HG03457 (cell line): ENCODE data around the gene GPR143.
"Not testable (repeated sequence)": the region's sequence is repeated elsewhere in the genome, so short reads cannot be mapped to it uniquely, and the experiment has no call there.

ENCODE experiments used
- ATAC-seq: cut with Tn5 transposase; IDR thresholded peaks from one replicate; pipeline ENCODE4 v1.9.1; 2021; ENCODE audit warnings: moderate number of reproducible peaks; ENCODE audit not compliant: unreplicated experiment

Gene GPR143

DNA sequence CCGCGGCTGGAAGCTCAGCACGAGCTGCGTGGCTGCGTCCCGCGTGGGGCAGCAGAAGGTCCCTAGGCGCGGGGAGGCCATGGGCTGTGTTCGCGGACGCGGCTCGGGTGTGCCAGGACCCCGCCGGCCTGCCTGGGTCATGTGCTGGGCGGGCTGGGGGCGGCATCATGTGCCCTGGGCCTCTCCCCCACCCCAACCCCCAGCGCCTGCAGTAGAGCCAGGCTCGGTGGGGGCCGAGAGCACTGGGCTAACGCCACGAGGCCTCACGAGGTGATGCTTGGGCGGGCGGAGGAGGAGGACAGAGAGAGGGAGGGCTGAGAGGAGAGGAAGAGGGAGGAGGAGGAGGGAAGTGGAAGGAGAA, at the start of gene GPR143:
Gene GPR143, minus strand, starts transcription at position 111 of the 361 bp plus-strand sequence. Its CDS starts 30 bp downstream, at position 81.
- ATAC-seq = no peak

DNA sequence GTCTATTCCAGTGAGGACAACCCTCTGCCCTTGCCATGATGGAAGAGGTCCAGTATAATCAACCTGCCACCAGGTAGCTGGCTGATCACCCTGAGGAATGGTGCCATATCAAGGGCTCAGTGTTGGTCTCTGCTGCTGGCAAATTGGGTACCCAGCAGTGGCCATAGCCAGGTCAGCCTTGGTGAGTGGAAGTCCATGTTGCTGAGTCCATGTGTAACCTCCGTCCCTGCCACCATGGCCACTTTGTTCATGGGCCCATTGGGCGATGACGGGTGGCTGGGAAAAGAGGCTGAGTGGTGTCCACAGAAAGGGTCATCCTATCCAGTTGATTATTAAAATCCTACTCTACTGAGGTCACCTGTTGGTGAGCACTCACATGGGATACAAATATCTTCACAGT, 45.4 kb upstream of the GPR143 start:
- ATAC-seq = not testable (repeated sequence)

DNA sequence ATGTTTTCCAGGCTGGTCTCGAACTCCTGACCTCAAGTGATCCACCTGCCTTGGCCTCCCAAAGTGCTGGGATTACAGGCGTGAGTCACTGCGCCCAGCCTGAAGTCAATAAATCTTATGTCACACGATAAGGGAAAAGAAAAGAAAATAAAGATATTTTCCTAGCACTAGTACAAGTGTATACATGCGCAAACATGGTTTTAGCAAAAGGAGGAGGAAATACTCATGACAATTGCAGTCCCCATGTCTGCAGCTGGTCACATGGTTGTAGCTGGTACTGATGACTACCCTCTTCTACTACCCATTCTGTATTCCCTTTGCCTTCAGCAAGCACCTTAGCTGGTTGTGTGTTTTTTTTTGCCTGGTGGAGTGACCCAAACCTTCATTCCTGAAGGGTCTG, 44.2 kb upstream of the GPR143 start:
- not testable (repeated sequence) for ATAC-seq

DNA sequence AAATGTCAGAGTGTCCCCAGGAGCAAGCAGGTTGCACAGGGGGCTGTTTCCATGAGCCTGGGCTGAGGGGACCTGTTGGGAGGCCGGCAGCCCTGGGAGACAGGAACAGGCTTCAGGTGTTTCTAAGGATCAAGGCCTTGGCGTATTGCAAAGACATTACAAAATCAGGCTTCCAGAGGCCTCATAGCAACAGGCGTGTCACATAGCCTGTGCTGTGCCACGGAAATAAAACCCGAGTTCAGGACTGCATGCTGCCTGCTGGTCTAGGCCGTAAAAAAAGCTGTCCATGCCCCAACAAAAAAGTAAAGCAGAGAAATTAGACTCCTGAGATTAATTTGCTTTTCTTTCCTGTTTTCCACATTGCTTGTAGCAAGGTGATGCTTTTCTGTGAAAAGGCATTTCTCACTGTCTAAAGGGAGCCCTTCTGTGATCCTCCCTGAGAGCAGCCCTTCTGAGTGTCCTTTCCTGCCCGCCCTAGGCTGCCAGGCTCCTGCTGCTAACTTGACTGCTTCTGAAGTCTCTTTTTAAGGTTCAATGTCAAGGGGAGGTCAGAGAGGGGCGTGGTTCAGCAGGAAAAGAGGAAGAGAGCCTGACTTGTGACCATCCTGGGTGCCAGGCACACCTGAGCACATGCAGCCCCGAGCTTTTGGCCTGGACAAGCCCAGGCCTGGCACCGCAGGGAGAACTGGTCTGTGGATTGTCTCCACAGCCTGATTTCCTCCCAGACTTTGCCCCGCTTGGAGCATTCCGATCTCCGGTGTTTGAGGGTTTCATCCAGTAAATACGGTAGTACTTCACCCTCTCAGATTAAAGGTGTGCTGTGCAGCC, 41.9 kb upstream of the GPR143 start:
- no peak for ATAC-seq

DNA sequence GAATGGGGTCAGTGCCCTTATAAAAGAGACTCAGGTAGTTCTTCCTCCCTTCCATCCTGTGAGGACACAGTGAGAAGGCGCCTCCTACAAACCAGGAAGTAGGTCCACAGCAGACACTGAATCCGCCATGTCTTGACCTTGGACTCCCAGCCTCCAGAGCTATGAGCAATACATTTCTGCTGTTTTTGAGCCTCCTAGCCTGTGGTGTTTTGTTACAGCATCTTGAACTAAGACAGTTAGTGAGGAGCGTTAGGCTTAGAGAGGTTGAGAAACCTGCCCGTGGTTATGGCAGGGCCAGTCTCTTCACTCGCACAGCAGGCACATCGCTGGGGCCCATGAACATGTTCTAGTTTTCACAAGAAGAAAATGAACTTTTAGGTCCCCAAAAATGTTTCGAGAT, 40.3 kb upstream of the GPR143 start:
- no peak for ATAC-seq

DNA sequence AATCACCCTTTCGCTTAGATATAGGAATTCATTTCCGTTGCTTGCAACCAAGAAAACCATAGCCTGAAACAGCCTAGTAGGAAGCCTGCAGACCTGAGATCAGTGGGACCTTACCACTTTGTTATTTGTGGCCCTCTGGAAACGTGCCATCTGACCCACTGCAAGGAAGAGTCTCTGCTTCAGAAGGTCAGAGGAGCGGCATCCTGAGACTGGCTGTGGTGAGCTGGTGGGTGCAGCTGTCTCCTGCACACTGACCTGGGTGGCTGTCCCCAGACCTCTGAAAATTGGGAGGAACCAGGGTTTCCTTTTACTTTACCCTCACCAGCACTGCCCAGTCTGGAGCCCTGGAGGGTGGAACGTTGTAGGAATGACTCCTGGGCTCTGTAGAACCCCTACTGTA, 38.8 kb upstream of the GPR143 start:
- no peak for ATAC-seq

DNA sequence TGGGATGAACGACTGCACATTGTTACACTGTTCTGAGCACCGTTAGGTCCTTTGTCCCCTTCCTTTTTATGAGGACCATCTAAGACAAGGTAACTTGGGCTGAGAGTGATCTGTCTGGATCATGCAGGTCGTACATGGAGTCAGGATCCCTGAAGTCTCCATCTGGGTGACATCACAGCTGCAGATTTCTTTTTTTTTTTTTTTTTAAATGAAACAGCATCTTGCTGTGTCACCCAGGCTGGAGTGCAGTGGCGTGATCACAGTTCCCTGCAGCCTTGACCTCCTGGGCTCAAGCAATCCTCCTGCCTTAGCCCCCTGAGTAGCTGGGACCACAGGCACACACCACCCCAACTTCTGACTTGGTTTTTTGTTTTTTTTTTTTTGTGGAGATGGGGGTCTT, 37.1 kb upstream of the GPR143 start:
- no peak for ATAC-seq

DNA sequence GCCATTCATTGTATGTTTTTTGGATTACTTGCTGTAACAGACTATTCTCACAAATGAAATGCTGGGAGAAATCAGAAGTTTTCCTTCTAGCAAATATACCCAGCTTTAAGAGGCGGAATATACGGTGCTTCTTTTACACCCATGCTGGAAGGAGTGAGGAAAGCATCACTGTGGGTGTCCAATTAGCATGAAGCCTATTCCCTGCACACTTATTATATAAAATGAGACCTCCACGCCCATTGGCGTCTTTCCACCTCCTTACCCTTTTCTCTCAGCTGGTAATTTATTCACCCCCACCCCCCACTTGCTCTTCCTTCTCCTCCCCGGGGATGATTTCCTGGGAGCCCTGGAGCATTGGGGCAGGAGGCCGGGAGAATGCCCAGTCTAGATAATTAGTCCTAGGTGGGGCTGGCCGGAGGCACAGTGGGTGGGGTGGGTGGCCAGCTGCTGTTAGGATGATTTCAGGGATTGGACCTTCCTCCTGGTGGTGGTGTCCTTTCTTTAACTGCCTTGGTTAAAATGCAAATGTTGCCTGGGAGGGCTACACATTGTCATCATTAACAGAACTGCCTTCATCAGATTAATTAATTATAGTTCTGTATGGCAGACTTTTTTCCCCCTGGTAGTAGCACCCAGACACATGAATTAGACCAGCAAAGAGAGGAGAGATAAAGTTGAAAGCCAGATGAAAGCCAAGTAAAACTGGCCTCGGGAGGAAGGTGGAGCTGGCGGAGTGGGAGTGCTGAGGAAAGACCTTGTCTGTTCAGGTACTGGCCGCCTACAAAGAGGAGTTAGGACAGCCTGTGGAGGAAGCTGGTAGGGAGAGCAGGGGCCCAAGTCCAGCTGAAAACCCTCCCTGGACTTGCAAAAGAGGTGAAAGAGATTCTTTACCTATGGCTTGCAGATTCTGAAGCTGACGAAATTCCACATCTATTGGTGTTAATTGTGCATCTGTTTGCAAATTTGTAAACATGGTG, 32.0 kb upstream of the GPR143 start:
- no peak for ATAC-seq

DNA sequence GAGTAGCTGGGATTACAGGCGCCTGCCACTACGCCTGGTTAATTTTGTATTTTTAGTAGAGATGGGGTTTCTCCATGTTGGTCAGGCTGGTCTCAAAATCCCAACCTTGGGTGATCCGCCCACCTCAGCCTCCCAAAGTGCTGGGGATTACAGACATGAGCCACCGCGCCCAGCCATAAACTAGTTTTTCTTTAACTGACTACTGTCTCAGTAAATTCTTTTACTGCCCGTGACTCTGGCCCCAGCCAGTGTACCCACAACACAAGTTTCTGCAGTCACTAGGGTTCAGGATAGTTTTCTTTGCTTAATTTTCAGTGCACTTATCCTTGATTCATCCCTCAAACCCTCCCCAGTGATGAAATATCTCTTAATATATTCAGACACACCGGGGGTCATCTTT, 28.8 kb upstream of the GPR143 start:
- no peak for ATAC-seq

DNA sequence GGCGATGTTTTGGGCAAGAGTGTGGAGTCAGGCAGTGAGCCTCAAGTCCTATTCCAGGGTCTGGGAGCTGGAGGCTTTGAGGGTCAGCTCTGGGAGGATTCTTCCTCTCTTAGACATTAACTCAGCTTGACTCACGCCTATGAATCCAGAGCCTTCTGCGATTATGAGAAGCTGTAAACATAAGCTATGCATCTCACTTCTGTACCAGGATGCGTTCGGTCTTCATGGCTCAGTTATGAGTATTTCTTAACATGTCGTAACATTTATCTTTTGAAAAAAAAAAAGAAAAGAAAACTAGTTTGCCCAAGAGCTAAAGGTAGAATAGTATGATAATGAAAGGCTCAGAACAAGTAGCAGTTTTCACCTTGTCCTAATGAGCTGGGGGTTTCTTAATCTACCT, 25.2 kb upstream of the GPR143 start:
- no peak for ATAC-seq

DNA sequence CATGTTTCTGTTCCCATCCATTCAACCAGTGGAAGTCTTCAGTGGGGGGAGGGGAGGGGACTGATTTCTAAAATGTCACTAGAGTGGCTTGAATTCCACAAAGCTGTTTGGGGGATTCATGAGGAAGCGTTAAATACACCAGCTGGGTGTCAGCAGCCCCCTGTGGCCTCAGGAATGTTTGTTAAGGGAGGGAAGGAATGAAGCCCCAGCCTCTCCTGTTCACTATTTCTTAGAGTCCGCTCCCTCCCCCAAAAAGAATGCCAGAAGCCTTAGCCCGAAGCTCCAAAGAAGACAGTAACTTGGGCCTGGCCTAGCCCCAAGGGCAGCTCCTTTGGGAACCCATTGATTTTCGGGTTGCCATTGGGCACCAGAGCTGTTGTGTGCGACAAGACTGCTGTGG, 23.9 kb upstream of the GPR143 start:
- ATAC-seq = no peak

DNA sequence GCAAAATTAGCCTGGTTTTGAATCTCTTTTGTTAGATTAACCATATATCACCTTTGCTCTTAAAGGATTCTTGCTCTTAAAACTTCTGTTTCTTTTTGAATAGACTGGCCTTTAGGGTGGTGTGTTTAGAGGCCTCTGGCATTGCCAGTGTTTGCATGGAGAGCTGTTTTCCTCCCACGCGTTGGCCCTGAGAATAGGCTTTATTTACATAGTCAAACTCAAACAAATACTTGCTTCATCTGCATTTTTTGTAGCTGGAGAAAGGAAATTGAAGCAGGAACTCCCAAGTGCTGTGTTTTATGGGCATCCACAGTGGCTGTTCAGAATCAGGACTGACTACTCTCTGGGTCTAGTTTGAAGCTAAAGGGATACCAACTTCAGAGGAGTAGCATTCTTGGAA, 23.3 kb upstream of the GPR143 start:
- no peak for ATAC-seq

DNA sequence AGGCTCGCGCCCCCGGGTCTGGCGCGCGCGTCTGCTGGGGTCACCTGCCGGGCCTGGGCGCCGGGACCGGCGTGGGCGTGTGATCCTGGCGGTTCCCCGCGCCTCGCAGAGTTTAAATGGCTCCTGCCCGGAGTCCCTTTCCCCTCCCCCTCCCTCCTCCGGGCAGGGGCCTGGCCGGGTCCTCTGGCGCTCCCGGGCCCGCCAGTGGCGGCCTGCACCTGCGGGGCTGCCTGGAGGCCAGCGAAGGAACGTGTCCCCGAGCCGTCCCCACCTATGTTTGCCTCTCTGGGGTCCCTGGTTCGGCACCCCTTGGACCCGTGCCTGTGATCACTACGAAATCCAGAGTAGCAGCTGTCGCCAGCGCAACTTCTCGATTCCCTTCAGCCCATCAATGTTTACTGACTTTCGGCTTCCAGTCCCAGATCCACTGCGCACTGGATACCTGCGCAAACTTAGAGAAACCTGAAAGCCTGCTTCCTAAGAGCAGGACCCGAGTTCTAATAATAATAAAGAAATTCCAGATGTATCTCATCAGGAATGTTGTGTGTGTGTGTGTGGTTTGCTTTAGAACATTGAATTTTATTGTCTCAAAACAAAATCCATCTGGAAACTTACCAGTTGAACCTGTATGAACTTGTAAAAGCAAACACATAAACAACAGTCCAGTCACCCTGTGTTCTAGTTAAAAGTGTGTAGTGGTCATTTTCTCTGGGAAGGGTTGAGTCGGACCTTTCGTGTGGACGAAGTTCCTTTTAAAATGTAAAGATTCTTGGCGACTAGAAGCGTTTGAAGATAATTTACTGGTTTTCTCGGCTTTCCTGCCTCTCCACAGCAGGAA, 21.4 kb upstream of the GPR143 start:
- ATAC-seq = no peak

DNA sequence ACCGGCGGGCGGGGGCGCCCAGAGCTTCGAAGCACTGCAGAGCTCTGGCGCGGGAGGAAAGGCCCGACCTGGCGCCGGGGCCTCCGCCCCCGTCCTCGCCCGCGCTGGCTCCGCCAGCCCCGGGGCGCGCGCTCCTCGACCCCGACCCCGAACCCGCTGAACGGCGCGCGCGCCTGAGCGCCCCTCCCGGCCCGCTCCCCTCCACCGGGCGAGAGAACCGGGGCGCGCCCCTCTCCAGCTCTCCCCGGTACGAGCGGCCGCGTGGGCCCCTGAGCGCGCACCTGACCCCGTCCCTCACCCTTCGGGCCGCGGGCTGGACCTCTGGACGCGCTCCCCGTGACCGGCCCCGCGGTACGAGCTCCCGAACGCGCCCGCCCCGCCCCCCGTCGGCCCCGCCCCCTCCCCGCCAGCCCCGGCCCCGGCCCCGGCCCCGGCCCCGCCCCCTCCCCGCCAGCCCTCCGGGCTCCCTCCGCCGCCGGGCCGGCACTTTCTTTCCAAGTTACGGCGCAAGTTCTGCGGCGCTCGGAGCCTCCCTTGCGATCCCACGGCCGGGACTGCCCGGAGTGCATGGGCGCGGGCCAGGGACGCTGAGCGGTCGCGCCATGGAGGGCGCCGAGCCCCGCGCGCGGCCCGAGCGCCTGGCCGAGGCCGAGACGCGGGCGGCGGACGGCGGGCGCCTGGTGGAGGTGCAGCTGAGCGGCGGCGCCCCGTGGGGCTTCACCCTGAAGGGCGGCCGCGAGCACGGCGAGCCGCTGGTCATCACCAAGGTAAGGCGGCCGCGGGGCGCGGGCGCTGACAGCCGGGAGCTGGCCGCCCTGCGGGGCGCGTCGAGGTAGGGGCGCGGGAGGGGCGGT, 20.5 kb upstream of the GPR143 start, which contains the start of gene SHROOM2:
Gene SHROOM2, plus strand, starts transcription at position 486 of the 854 bp plus-strand sequence. Its CDS starts 117 bp downstream, at position 603.
- ATAC-seq = no peak

DNA sequence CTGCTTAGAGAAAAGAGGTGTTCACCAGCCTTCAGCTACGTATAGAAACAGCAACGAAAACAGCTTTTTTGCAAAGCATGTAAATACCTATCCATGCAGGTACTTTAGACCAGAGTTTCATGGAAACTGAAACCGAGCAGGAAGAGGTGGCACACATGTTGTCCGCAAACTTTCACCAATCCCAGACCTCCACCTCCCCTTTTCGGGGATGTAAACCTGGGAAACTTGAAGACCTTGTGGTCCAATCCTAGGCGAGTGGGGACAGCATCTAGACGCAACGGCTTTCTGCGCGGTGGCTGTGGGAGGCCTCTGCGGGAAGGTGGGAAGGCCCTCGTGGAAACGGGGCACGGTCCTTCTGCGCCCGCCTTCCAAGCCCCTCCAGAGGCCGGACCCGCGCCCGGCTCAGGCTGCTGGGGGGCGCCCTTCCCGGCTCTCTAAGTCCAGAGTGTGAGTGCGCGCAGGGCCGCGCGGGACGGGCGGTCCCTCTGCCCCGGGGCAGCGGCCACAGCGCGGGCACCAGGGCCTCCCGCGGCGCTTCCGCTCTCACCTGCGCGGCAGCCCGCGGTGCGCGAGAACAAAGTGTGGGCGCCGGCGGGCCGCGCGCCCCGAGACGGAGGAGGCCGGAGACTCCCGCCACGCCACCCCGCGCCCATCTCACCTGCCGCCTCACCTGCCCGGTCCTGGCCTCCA, 19.8 kb upstream of the GPR143 start:
- no peak for ATAC-seq

DNA sequence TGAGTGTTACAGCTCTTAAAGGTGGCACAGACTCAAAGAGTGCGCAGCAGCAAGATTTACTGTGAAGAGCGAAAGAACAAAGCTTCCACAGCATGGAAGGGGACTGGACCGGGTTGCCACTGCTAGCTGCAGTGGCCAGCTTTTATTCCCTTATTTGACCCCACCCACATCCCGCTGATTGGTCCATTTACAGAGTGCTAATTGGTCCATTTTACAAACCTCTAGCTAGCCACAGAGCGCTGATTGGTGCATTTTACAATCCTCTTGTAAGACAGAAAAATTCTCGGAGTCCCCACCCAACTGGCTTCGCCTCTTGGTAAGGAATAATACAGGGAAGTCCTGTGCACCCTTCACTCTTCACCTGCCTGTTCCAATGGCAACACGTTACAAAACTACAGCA, 18.7 kb upstream of the GPR143 start:
- ATAC-seq = no peak

DNA sequence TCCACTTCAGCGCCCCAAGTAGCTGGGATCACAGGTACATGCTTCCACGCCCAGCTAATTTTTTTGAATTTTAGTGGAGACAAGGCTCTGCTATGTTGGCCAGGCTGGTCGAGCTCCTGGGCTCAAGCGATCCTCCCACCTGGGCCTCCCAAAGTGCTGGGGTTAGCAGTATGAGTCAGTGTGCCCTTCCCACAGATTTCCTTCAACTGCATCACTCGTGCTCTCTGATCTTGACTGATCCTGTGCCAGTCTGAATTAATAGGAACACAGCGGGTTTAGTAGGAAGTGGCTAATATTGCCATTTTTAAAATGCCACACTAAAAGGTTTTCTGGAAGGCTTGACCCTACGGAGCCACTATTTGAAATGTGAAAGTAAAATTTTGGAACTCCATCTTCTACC, 16.3 kb upstream of the GPR143 start:
- no peak for ATAC-seq

DNA sequence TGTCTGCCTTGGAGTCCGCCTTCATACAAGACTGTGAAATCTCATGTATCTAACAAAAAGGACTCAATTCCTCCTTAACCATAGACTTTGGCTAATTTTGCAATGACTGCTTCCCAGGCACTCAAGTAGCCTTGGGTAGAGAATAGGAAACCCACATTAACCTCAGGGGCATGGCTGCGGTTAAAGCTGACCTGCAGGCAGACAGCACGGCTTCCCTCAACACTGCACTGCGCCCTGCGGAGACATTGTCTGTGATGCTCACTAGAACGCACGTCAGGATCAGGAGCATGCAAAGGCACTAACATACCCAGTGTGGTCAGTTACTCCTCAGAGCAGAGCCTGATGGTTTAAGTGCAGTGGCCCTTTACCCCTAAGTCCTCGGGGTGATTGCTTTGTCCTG, 10.3 kb upstream of the GPR143 start:
- no peak for ATAC-seq

DNA sequence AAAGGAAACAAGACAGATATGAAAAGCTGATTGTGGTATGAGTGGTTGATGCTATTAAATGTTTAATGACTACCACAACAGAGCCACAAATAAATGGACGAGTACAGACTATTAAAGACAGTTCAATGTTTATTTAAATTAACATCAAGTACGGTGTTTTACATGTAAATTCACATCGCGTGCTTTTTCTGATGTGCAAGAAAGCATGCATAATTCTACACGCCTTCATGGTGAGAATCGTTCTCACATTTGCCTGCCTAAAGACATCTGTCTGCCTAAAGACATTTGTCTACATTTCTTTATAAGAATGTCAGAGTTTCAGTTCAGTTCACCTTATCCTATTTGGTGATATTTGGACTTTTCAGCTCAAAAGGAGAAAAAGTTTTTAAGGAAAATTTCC, 7.3 kb upstream of the GPR143 start:
- ATAC-seq = no peak
